ENCODE data around the gene PTPRZ1.

- no peak for TF ChIP-seq CTCF (IDR thresholded peaks at IDR 0.05)
- TF ChIP-seq POLR2A (IDR thresholded peaks at IDR 0.05), result no peak
These were observed 43.2 kb downstream of the PTPRZ1 start for GRCh38 chr7:121916211-121916610.

Measured in prostate gland (tissue), 2 donors.